H1 (cell line): ENCODE data around the gene RGP1. TPM values are rescaled to one million over a fixed set of nuclear protein-coding genes. Genes with fewer than 3 reads are reported as not detected.

Experiments
- BACH1 ChIP-seq: IDR thresholded peaks from 2 replicates; pipeline ENCODE4 v1.6.1; 2012; ENCODE audit warnings: low read length, improper control_type of control experiment
- CBX8 ChIP-seq: fragments of 300-800, 300-1000 bp; sonication (generic); IDR thresholded peaks from 2 replicates; pipeline ENCODE4 v1.7.1; 2016; ENCODE audit warnings: low read depth, low read length, borderline replicate concordance
- CHD1 ChIP-seq: IDR thresholded peaks from 2 replicates; pipeline ENCODE4 v1.6.1; 2012; ENCODE audit warnings: low read depth, low read length, improper control_type of control experiment
- EGR1 ChIP-seq: IDR thresholded peaks from 2 replicates; pipeline ENCODE4 v1.6.1; 2011; ENCODE audit warnings: low read depth, low read length, borderline replicate concordance
- NANOG ChIP-seq: IDR thresholded peaks from 2 replicates; pipeline ENCODE4 v1.6.1; 2011; ENCODE audit warnings: low read length, low read depth, mild to moderate bottlenecking, inconsistent platforms; ENCODE audit not compliant: insufficient read depth, poor library complexity, severe bottlenecking
- NRF1 ChIP-seq: IDR thresholded peaks from 2 replicates; pipeline ENCODE4 v1.6.1; 2011; ENCODE audit warnings: mild to moderate bottlenecking, low read depth, low read length, improper control_type of control experiment
- SP1 ChIP-seq: IDR thresholded peaks from 2 replicates; pipeline ENCODE4 v1.6.1; 2011; ENCODE audit warnings: low read depth, low read length
- SP4 ChIP-seq: IDR thresholded peaks from 2 replicates; pipeline ENCODE4 v1.6.1; 2012; ENCODE audit warnings: low read length, inconsistent platforms
- YY1 ChIP-seq: IDR thresholded peaks from 2 replicates; pipeline ENCODE4 v1.6.1; 2011; ENCODE audit warnings: low read depth, mild to moderate bottlenecking, low read length
- polyA plus RNA-seq, 7 experiments: library from polyadenylated mRNA; depleted of rRNA in 3 of 7; stranded (reverse) in 5 of 7; unstranded in 2 of 7; fragments of >200 nt in 5 of 7; fragments of 200-250 nt in 2 of 7; gene quantifications; 1 replicate in 5 of 7; 2 replicates in 1 of 7; 4 replicates in 1 of 7; pipeline versions ENCODE4 v1.2.1 to v1.2.3, GENCODE V29; 2011 to 2013; ENCODE audit warnings: missing spikeins in 2 of 7, mixed read lengths in 2 of 7
- total RNA-seq: library from RNA; stranded (reverse); fragmentation: NEBNext Ultra II Directional; extraction: Animal tissue kit (Norgen Biotek cat#: 25700); gene quantifications from 2 replicates; pipeline ENCODE4 v1.2.1, GENCODE V29; 2021
- TF ChIP-seq, protein P1 (sequence below): fragments of 300-600 bp; sonication (generic); IDR thresholded peaks from 2 replicates; pipeline ENCODE4 v1.7.1; 2012; ENCODE audit warnings: low read length, moderate library complexity, mild to moderate bottlenecking, inconsistent platforms; ENCODE audit not compliant: insufficient replicate concordance
- TF ChIP-seq, protein P2 (sequence below): IDR thresholded peaks from 2 replicates; pipeline ENCODE4 v1.6.1; 2012; ENCODE audit warnings: inconsistent platforms

RGP1 gene
- total and polyA plus RNA-seq, 2 of the 8 experiments (the other 6 are each of a cell fraction or from before 2014, with no cell fraction given), result 11.8 to 22.7 TPM

DNA sequence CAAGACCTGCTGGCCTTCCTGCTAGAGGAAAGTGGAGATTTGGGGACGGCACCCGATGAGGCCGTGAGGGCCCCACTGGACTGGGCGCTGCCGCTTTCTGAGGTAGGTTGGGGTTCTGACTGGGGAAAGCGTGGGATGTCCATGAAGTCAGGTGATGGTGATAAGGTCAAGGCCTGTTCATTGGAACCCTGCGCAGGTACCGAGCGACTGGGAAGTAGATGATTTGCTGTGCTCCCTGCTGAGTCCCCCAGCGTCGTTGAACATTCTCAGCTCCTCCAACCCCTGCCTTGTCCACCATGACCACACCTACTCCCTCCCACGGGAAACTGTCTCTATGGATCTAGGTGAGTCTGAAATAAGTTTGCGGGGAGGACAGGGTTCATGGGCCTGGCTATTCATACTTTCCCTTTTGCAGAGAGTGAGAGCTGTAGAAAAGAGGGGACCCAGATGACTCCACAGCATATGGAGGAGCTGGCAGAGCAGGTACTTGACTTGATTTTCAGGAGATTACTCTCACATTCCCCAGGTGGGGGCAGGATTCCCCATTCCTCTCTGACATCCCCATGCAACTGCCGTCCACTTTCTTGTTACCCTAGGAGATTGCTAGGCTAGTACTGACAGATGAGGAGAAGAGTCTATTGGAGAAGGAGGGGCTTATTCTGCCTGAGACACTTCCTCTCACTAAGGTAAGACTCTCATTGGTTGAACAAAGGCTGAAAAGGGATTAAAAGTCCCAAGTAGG lies 16.1 kb upstream of the RGP1 start (continued):
- TF ChIP-seq, protein P1, sequence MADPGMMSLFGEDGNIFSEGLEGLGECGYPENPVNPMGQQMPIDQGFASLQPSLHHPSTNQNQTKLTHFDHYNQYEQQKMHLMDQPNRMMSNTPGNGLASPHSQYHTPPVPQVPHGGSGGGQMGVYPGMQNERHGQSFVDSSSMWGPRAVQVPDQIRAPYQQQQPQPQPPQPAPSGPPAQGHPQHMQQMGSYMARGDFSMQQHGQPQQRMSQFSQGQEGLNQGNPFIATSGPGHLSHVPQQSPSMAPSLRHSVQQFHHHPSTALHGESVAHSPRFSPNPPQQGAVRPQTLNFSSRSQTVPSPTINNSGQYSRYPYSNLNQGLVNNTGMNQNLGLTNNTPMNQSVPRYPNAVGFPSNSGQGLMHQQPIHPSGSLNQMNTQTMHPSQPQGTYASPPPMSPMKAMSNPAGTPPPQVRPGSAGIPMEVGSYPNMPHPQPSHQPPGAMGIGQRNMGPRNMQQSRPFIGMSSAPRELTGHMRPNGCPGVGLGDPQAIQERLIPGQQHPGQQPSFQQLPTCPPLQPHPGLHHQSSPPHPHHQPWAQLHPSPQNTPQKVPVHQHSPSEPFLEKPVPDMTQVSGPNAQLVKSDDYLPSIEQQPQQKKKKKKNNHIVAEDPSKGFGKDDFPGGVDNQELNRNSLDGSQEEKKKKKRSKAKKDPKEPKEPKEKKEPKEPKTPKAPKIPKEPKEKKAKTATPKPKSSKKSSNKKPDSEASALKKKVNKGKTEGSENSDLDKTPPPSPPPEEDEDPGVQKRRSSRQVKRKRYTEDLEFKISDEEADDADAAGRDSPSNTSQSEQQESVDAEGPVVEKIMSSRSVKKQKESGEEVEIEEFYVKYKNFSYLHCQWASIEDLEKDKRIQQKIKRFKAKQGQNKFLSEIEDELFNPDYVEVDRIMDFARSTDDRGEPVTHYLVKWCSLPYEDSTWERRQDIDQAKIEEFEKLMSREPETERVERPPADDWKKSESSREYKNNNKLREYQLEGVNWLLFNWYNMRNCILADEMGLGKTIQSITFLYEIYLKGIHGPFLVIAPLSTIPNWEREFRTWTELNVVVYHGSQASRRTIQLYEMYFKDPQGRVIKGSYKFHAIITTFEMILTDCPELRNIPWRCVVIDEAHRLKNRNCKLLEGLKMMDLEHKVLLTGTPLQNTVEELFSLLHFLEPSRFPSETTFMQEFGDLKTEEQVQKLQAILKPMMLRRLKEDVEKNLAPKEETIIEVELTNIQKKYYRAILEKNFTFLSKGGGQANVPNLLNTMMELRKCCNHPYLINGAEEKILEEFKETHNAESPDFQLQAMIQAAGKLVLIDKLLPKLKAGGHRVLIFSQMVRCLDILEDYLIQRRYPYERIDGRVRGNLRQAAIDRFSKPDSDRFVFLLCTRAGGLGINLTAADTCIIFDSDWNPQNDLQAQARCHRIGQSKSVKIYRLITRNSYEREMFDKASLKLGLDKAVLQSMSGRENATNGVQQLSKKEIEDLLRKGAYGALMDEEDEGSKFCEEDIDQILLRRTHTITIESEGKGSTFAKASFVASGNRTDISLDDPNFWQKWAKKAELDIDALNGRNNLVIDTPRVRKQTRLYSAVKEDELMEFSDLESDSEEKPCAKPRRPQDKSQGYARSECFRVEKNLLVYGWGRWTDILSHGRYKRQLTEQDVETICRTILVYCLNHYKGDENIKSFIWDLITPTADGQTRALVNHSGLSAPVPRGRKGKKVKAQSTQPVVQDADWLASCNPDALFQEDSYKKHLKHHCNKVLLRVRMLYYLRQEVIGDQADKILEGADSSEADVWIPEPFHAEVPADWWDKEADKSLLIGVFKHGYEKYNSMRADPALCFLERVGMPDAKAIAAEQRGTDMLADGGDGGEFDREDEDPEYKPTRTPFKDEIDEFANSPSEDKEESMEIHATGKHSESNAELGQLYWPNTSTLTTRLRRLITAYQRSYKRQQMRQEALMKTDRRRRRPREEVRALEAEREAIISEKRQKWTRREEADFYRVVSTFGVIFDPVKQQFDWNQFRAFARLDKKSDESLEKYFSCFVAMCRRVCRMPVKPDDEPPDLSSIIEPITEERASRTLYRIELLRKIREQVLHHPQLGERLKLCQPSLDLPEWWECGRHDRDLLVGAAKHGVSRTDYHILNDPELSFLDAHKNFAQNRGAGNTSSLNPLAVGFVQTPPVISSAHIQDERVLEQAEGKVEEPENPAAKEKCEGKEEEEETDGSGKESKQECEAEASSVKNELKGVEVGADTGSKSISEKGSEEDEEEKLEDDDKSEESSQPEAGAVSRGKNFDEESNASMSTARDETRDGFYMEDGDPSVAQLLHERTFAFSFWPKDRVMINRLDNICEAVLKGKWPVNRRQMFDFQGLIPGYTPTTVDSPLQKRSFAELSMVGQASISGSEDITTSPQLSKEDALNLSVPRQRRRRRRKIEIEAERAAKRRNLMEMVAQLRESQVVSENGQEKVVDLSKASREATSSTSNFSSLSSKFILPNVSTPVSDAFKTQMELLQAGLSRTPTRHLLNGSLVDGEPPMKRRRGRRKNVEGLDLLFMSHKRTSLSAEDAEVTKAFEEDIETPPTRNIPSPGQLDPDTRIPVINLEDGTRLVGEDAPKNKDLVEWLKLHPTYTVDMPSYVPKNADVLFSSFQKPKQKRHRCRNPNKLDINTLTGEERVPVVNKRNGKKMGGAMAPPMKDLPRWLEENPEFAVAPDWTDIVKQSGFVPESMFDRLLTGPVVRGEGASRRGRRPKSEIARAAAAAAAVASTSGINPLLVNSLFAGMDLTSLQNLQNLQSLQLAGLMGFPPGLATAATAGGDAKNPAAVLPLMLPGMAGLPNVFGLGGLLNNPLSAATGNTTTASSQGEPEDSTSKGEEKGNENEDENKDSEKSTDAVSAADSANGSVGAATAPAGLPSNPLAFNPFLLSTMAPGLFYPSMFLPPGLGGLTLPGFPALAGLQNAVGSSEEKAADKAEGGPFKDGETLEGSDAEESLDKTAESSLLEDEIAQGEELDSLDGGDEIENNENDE, result no peak
- TF ChIP-seq, protein P2, sequence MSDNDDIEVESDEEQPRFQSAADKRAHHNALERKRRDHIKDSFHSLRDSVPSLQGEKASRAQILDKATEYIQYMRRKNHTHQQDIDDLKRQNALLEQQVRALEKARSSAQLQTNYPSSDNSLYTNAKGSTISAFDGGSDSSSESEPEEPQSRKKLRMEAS, result no peak
- TF ChIP-seq YY1 (no peak), SP1 (0 out of 2 replicates have a peak, but pooled peaks have one; percentile 31), CHD1 (no peak), BACH1 (no peak), SP4 (no peak), EGR1 (no peak), NRF1 (no peak), NANOG (peak; percentile 7), CBX8 (no peak)
